HepG2 (cell line): ENCODE measurements around the gene DOCK9. TPM values are rescaled to one million over a fixed set of nuclear protein-coding genes. Genes with fewer than 3 reads are reported as not detected.

Experiments used
- ATAC-seq: fragments of 200-7000 bp; cut with Tn5 transposase; 3 replicates; pipeline ENCODE4 v1.9.1; 2020; ENCODE audit warnings: mild to moderate bottlenecking, moderate library complexity
- BruUV-seq: library from RNA; stranded (reverse); fragments of 400-500 nt; replicated peaks from 2 replicates; lab custom pipeline; 2021; lab: Mats Ljungman, UMichigan
- CTCF ChIA-PET: fragments of 300-600 bp; formaldehyde crosslinking; extraction: SDS; loops from one replicate; lab custom pipeline; 2021; ENCODE audit warnings: low total read pairs, inconsistent platforms, low intra/inter-chr PET ratio; lab: Yijun Ruan, JAX
- POLR2A ChIA-PET: fragments of 350-600 bp; sonication (Branson Sonifier 250); formaldehyde crosslinking; loops from one replicate; lab custom pipeline; 2020; ENCODE audit warnings: antibody characterized with exemption, inconsistent platforms; lab: Yijun Ruan, JAX
- DNase-seq: peaks from one replicate; pipeline ENCODE4 v3.0.0-alpha.2; 2015; ENCODE audit warnings: low spot score
- FAIRE-seq: peaks from 3 replicates; lab custom pipeline; 2011; peaks lifted over from hg19 to GRCh38; lab: Jason Lieb, UNC
- H2AFZ ChIP-seq: one replicate; pipeline ENCODE4 v1.6.1; 2011; ENCODE audit warnings: low read length, inconsistent platforms
- H3K27ac ChIP-seq: fragments of 300-600 bp; 3 replicates; pipeline ENCODE4 v1.8.0; 2011; ENCODE audit warnings: mixed run types, mild to moderate bottlenecking, mixed read lengths, low read length, inconsistent platforms; ENCODE audit not compliant: insufficient read depth; ENCODE audit errors: extremely low read length
- H3K27me3 ChIP-seq, 2 experiments: fragments of 200-600 bp in 1 of 2; 2 replicates in 1 of 2; 3 replicates in 1 of 2; pipeline versions ENCODE4 v1.6.0 to v1.8.0; 2011; ENCODE audit warnings: low read length in 2 of 2, mild to moderate bottlenecking in 2 of 2, moderate library complexity in 2 of 2, inconsistent platforms in 1 of 2; ENCODE audit not compliant: insufficient read depth in 2 of 2, control insufficient read depth in 1 of 2
- H3K36me3 ChIP-seq, 2 experiments: fragments of 200-600 bp in 1 of 2; replicated peaks in 1 of 2; 2 replicates in 1 of 2; 3 replicates in 1 of 2; pipeline versions ENCODE4 v1.5.1 to v1.8.0; 2011; ENCODE audit warnings: low read length in 2 of 2, inconsistent platforms in 1 of 2; ENCODE audit not compliant: insufficient read depth in 2 of 2, control insufficient read depth in 1 of 2
- H3K4me1 ChIP-seq: 2 replicates; pipeline ENCODE4 v1.5.1; 2012; ENCODE audit warnings: low read length, inconsistent platforms; ENCODE audit not compliant: insufficient read depth
- H3K4me2 ChIP-seq: 2 replicates; pipeline ENCODE4 v1.6.0; 2011; ENCODE audit warnings: low read depth, low read length, inconsistent platforms
- H3K4me3 ChIP-seq, 3 experiments: fragments of 200-600 bp in 1 of 3; sonication (generic), shearing (Covaris generic) in 1 of 3; replicated peaks in 1 of 3; 2 replicates each; pipeline ENCODE4 v1.5.1; 2011 to 2016; ENCODE audit warnings: low read length in 3 of 3, inconsistent platforms in 2 of 3, low read depth in 2 of 3, mild to moderate bottlenecking in 2 of 3, control low read depth in 1 of 3, mixed read lengths in 1 of 3; ENCODE audit not compliant: insufficient read depth in 1 of 3
- H3K79me2 ChIP-seq: one replicate; pipeline ENCODE4 v1.6.1; 2011; ENCODE audit warnings: low read length, inconsistent platforms; ENCODE audit not compliant: insufficient read depth
- H3K9ac ChIP-seq: 2 replicates; pipeline ENCODE4 v1.6.0; 2011; ENCODE audit warnings: mild to moderate bottlenecking, low read depth, low read length, inconsistent platforms; ENCODE audit not compliant: insufficient read depth
- H3K9me3 ChIP-seq: 2 replicates; pipeline ENCODE4 v1.5.1; 2012; ENCODE audit warnings: mild to moderate bottlenecking, low read length
- H4K20me1 ChIP-seq: 2 replicates; pipeline ENCODE4 v1.6.0; 2011; ENCODE audit warnings: inconsistent platforms, mild to moderate bottlenecking, low read length, moderate library complexity; ENCODE audit not compliant: insufficient read depth
- CENPT ChIP-seq: sonication (generic); formaldehyde crosslinking; IDR thresholded peaks from 2 replicates; pipeline ENCODE4 v1.8.0; 2022; ENCODE audit warnings: low read depth, mild to moderate bottlenecking, moderate library complexity, missing genetic modification reagents
- HNRNPLL ChIP-seq: fragments of 200-400 bp; formaldehyde crosslinking; IDR thresholded peaks from 2 replicates; pipeline ENCODE4 v1.6.1; 2017; ENCODE audit warnings: mild to moderate bottlenecking, low read depth, low read length; ENCODE audit not compliant: poor library complexity, severe bottlenecking
- ISL2 ChIP-seq: sonication (generic); formaldehyde crosslinking; IDR thresholded peaks from 2 replicates; pipeline ENCODE4 v1.5.0; 2020; ENCODE audit warnings: missing genetic modification reagents
- MAFF ChIP-seq: IDR thresholded peaks from 2 replicates; pipeline ENCODE4 v1.6.1; 2011; ENCODE audit warnings: low read depth, low read length, improper control_type of control experiment
- MAFK ChIP-seq, 2 experiments: IDR thresholded peaks in 1 of 2; conservative IDR thresholded peaks in 1 of 2; 2 replicates each; pipeline ENCODE4 v1.6.1; 2011; ENCODE audit warnings: improper control_type of control experiment in 2 of 2, low read length in 2 of 2
- U2AF2 ChIP-seq: fragments of 200-400 bp; formaldehyde crosslinking; IDR thresholded peaks from 2 replicates; pipeline ENCODE4 v1.6.1; 2017; ENCODE audit warnings: low read depth, mild to moderate bottlenecking, low read length
- USF2 ChIP-seq, 2 experiments: sonication (generic) in 1 of 2; formaldehyde crosslinking in 1 of 2; IDR thresholded peaks; 2 replicates each; pipeline versions ENCODE4 v1.5.1 to v1.6.1; 2011 to 2020; ENCODE audit warnings: borderline replicate concordance in 1 of 2, low read depth in 1 of 2, low read length in 1 of 2, mild to moderate bottlenecking in 1 of 2, missing genetic modification reagents in 1 of 2, moderate library complexity in 1 of 2
- ZBTB10 ChIP-seq: sonication (generic); formaldehyde crosslinking; IDR thresholded peaks from 2 replicates; pipeline ENCODE4 v1.4.0; 2020; ENCODE audit warnings: missing genetic modification reagents, borderline replicate concordance
- ZFP36L1 ChIP-seq: sonication (generic); formaldehyde crosslinking; IDR thresholded peaks from 2 replicates; pipeline ENCODE4 v1.8.0; 2022; ENCODE audit warnings: mild to moderate bottlenecking, missing genetic modification reagents, moderate library complexity
- ZNF225 ChIP-seq: sonication (generic); formaldehyde crosslinking; IDR thresholded peaks from 2 replicates; pipeline ENCODE4 v1.4.0; 2020; ENCODE audit warnings: mild to moderate bottlenecking, missing genetic modification reagents
- ZNF431 ChIP-seq: sonication (generic); formaldehyde crosslinking; IDR thresholded peaks from 2 replicates; pipeline ENCODE4 v1.9.0; 2022; ENCODE audit warnings: missing genetic modification reagents, low read depth, mild to moderate bottlenecking, borderline replicate concordance
- WGBS: methylation state at CpG from one replicate; pipeline ENCODE4 v1.1.6; 2017; ENCODE audit warnings: low lambda C conversion rate; 5-methylcytosine and 5-hydroxymethylcytosine counted together
- in situ Hi-C: cut with HindIII; loops from 2 replicates; pipeline ENCODE4 v1.10.0; 2017; ENCODE audit warnings: low pct_unique_long_range_greater_than_20kb; ENCODE audit not compliant: extremely low pct_ligation_motif_present
- intact Hi-C: fragments of 100-400 bp; cut with micrococcal nuclease; formaldehyde crosslinking; loops from one replicate; pipeline ENCODE4 v1.10.0; 2022; ENCODE audit not compliant: unreplicated experiment
- polyA plus RNA-seq, 8 experiments: library from polyadenylated mRNA; depleted of rRNA in 3 of 8; stranded (reverse) in 7 of 8; unstranded in 1 of 8; fragments of >200 nt; fragmentation: Illumina TruSeq in 4 of 8; extraction: Trizol in 4 of 8; gene quantifications; 2 replicates each; pipeline versions ENCODE4 v1.2.1 to v1.2.3, GENCODE V29; 2011 to 2016; ENCODE audit warnings: low read depth in 4 of 8, missing spikeins in 1 of 8, mixed read lengths in 1 of 8; ENCODE audit not compliant: insufficient read depth in 1 of 8
- total RNA-seq, 5 experiments: library from RNA; depleted of rRNA; stranded (reverse); fragments of >200 nt; fragmentation: Illumina TruSeq; extraction: Trizol; gene quantifications; 2 replicates each; pipeline ENCODE4 v1.2.3, GENCODE V29; 2016; ENCODE audit warnings: low read depth in 1 of 5
- TF ChIP-seq, protein P1 (sequence below): IDR thresholded peaks from 2 replicates; pipeline ENCODE4 v1.4.0; 2020; ENCODE audit warnings: mild to moderate bottlenecking, missing genetic modification reagents

Gene DOCK9
- total and polyA plus RNA-seq, 2 of the 13 experiments (the other 11 are each of a cell fraction or from before 2014, with no cell fraction given) = 0.44 to 0.97 TPM

DNA sequence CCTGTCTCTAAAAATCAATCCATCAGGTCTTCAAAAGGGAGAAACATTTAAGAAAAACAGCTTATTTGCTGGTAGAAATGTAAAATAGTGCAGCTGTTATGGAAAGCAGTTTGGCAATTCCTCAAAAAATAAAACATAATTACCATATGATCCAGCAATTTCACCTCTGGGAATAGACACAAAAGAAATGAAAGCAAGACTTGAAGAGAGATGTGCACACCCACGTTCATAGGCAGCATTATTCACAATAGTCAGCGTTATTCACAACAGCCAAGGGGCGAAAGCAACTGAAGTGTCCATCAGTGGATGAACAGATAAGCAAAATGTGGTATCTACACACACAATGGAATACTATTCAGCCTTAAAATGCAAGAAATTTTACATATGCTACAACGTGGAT is 45.1 kb upstream of the DOCK9 start:
- FAIRE-seq (no peak), DNase-seq (no peak), ATAC-seq (no peak)
- BruUV-seq = no TSS peak
- Histone ChIP-seq H3K9me3 (no peaks in the 10 kb centered on the region), H3K27me3 (no peaks in the 10 kb centered on the region; a peak in 1 of 5 replicates), H3K27ac (no peak overlapping the region), H3K36me3 (no peaks in the 10 kb centered on the region), H3K4me1 (no peaks in the 10 kb centered on the region), H3K9ac (no peak overlapping the region), H3K4me2 (no peak overlapping the region), H3K4me3 (no peak overlapping the region), H4K20me1 (no peaks in the 10 kb centered on the region), H3K79me2 (no peaks in the 10 kb centered on the region)
- CTCF ChIA-PET = no interaction called here
- POLR2A ChIA-PET = no interaction called here
- intact Hi-C loops = no loop called here
- 42% methylated on average over 4 of the region's 4 CpGs for WGBS
- TF ChIP-seq ISL2 = no peak
- peak; percentile 69 for TF ChIP-seq MAFF
- TF ChIP-seq HNRNPLL = no peak
- no peak for TF ChIP-seq U2AF2
- TF ChIP-seq, protein P1, sequence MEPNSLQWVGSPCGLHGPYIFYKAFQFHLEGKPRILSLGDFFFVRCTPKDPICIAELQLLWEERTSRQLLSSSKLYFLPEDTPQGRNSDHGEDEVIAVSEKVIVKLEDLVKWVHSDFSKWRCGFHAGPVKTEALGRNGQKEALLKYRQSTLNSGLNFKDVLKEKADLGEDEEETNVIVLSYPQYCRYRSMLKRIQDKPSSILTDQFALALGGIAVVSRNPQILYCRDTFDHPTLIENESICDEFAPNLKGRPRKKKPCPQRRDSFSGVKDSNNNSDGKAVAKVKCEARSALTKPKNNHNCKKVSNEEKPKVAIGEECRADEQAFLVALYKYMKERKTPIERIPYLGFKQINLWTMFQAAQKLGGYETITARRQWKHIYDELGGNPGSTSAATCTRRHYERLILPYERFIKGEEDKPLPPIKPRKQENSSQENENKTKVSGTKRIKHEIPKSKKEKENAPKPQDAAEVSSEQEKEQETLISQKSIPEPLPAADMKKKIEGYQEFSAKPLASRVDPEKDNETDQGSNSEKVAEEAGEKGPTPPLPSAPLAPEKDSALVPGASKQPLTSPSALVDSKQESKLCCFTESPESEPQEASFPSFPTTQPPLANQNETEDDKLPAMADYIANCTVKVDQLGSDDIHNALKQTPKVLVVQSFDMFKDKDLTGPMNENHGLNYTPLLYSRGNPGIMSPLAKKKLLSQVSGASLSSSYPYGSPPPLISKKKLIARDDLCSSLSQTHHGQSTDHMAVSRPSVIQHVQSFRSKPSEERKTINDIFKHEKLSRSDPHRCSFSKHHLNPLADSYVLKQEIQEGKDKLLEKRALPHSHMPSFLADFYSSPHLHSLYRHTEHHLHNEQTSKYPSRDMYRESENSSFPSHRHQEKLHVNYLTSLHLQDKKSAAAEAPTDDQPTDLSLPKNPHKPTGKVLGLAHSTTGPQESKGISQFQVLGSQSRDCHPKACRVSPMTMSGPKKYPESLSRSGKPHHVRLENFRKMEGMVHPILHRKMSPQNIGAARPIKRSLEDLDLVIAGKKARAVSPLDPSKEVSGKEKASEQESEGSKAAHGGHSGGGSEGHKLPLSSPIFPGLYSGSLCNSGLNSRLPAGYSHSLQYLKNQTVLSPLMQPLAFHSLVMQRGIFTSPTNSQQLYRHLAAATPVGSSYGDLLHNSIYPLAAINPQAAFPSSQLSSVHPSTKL (CRISPR knock-in tag) = no peak
- no peak for TF ChIP-seq ZFP36L1 (CRISPR knock-in tag)
- peak; percentile 72 to 74 for TF ChIP-seq MAFK (conservative IDR thresholded peaks at IDR 0.05 in 1 of 2, IDR thresholded peaks at IDR 0.05 in 1 of 2; ENCODE audit: low read length in 2 of 2)
- no peak for TF ChIP-seq ZBTB10 (CRISPR knock-in tag)
- no peak for TF ChIP-seq USF2 (IDR thresholded peaks at IDR 0.05; ENCODE audit: low read depth, low read length)
- TF ChIP-seq USF2 (CRISPR knock-in tag; IDR thresholded peaks at IDR 0.05; ENCODE audit: borderline replicate concordance) = no peak
- no peak for TF ChIP-seq ZNF225 (CRISPR knock-in tag)
- no peak for TF ChIP-seq CENPT (CRISPR knock-in tag)
- no peak for TF ChIP-seq ZNF431
- TF ChIP-seq, all 625 proteins: peak for 2
- in situ Hi-C loops = no loop called here
- H2AFZ ChIP-seq = no peak overlapping the region
